HepG2 (cell line): ENCODE results near the gene CRAT. TPM values are rescaled to one million over a fixed set of nuclear protein-coding genes. Genes with fewer than 3 reads are reported as not detected.

Experiments
- ELF1 ChIP-seq: sonication (generic); formaldehyde crosslinking; IDR thresholded peaks from 2 replicates; pipeline ENCODE4 v1.4.0; 2020; ENCODE audit warnings: missing genetic modification reagents
- GATAD2A ChIP-seq: IDR thresholded peaks from 2 replicates; pipeline ENCODE4 v1.6.1; 2016
- GTF3A ChIP-seq: sonication (generic); formaldehyde crosslinking; conservative IDR thresholded peaks from 2 replicates; pipeline ENCODE4 v1.4.0; 2020; ENCODE audit warnings: mild to moderate bottlenecking, missing genetic modification reagents
- HOXA5 ChIP-seq: sonication (generic); formaldehyde crosslinking; IDR thresholded peaks from 2 replicates; pipeline ENCODE4 v1.4.0; 2020; ENCODE audit warnings: missing genetic modification reagents
- NCOA5 ChIP-seq: sonication (generic); formaldehyde crosslinking; IDR thresholded peaks from 2 replicates; pipeline ENCODE4 v1.4.0; 2020; ENCODE audit warnings: missing genetic modification reagents
- PCBP2 ChIP-seq: fragments of 200-400 bp; formaldehyde crosslinking; optimal IDR thresholded peaks from 2 replicates; pipeline ENCODE3; 2018; ENCODE audit warnings: low read length, low read depth; ENCODE audit not compliant: poor library complexity, severe bottlenecking
- PHF21A ChIP-seq: sonication (generic); formaldehyde crosslinking; IDR thresholded peaks from 2 replicates; pipeline ENCODE4 v1.5.0; 2020; ENCODE audit warnings: mild to moderate bottlenecking, missing genetic modification reagents
- POLR2AphosphoS5 ChIP-seq: IDR thresholded peaks from 2 replicates; pipeline ENCODE4 v1.6.1; 2012; ENCODE audit warnings: low read depth, low read length
- SNAPC2 ChIP-seq: sonication (generic); formaldehyde crosslinking; IDR thresholded peaks from 2 replicates; pipeline ENCODE4 v1.8.1; 2022; ENCODE audit warnings: mild to moderate bottlenecking, missing genetic modification reagents
- SRY ChIP-seq: sonication (generic); formaldehyde crosslinking; IDR thresholded peaks from 2 replicates; pipeline ENCODE4 v1.8.0; 2022; ENCODE audit warnings: mild to moderate bottlenecking, missing genetic modification reagents
- ZNF101 ChIP-seq: sonication (generic); formaldehyde crosslinking; IDR thresholded peaks from 2 replicates; pipeline ENCODE4 v1.4.0; 2020; ENCODE audit warnings: mild to moderate bottlenecking, low read depth, missing genetic modification reagents, borderline replicate concordance
- ZNF160 ChIP-seq: sonication (generic); formaldehyde crosslinking; IDR thresholded peaks from 2 replicates; pipeline ENCODE4 v1.8.0; 2022; ENCODE audit warnings: mild to moderate bottlenecking, inconsistent platforms, missing genetic modification reagents
- ZNF33A ChIP-seq: sonication (generic); formaldehyde crosslinking; IDR thresholded peaks from 2 replicates; pipeline ENCODE4 v1.5.1; 2020; ENCODE audit warnings: missing genetic modification reagents, mild to moderate bottlenecking, moderate library complexity, borderline replicate concordance
- ZNF34 ChIP-seq: sonication (generic); formaldehyde crosslinking; IDR thresholded peaks from 2 replicates; pipeline ENCODE4 v1.4.0; 2020; ENCODE audit warnings: mild to moderate bottlenecking, missing genetic modification reagents, borderline replicate concordance
- ZNF563 ChIP-seq: sonication (generic); formaldehyde crosslinking; IDR thresholded peaks from 2 replicates; pipeline ENCODE4 v1.8.0; 2022; ENCODE audit warnings: mild to moderate bottlenecking, moderate library complexity, missing genetic modification reagents
- ZNF678 ChIP-seq: sonication (generic); formaldehyde crosslinking; IDR thresholded peaks from 2 replicates; pipeline ENCODE4 v1.4.0; 2020; ENCODE audit warnings: mild to moderate bottlenecking, missing genetic modification reagents
- ZNF768 ChIP-seq: sonication (generic); formaldehyde crosslinking; IDR thresholded peaks from 2 replicates; pipeline ENCODE4 v1.4.0; 2020; ENCODE audit warnings: missing genetic modification reagents
- ZNF775 ChIP-seq: sonication (generic); formaldehyde crosslinking; IDR thresholded peaks from 2 replicates; pipeline ENCODE4 v1.4.0; 2020; ENCODE audit warnings: missing genetic modification reagents, mild to moderate bottlenecking, moderate library complexity, borderline replicate concordance
- polyA plus RNA-seq, 8 experiments: library from polyadenylated mRNA; depleted of rRNA in 3 of 8; stranded (reverse) in 7 of 8; unstranded in 1 of 8; fragments of >200 nt; fragmentation: Illumina TruSeq in 4 of 8; extraction: Trizol in 4 of 8; gene quantifications; 2 replicates each; pipeline versions ENCODE4 v1.2.1 to v1.2.3, GENCODE V29; 2011 to 2016; ENCODE audit warnings: low read depth in 4 of 8, missing spikeins in 1 of 8, mixed read lengths in 1 of 8; ENCODE audit not compliant: insufficient read depth in 1 of 8
- total RNA-seq, 5 experiments: library from RNA; depleted of rRNA; stranded (reverse); fragments of >200 nt; fragmentation: Illumina TruSeq; extraction: Trizol; gene quantifications; 2 replicates each; pipeline ENCODE4 v1.2.3, GENCODE V29; 2016; ENCODE audit warnings: low read depth in 1 of 5

The CRAT gene
- total and polyA plus RNA-seq, 2 of the 13 experiments (the other 11 are each of a cell fraction or from before 2014, with no cell fraction given) = 26.1 to 26.6 TPM

GRCh38 chr9:129139233-129139992, 28.8 kb upstream of the CRAT start (continued):
- TF ChIP-seq ZNF563 (CRISPR knock-in tag) (peak; percentile 49; the same call in 1 of the 2 replicates), POLR2AphosphoS5 (no peak), HOXA5 (CRISPR knock-in tag) (no peak), GATAD2A (CRISPR knock-in tag) (no peak; the same call in 1 of the 2 replicates), ZNF160 (no peak), ELF1 (no peak), PHF21A (CRISPR knock-in tag) (peak; percentile 63; the same call in 1 of the 2 replicates), ZNF101 (CRISPR knock-in tag) (no peak), PCBP2 (no peak), NCOA5 (no peak), ZNF768 (CRISPR knock-in tag) (peak; percentile 16; the same call in 1 of the 2 replicates), ZNF33A (CRISPR knock-in tag) (no peak), SRY (CRISPR knock-in tag) (0 out of 2 replicates have a peak, but pooled peaks have one; percentile 42), ZNF775 (CRISPR knock-in tag) (no peak), GTF3A (CRISPR knock-in tag) (no peak), SNAPC2 (CRISPR knock-in tag) (no peak), ZNF34 (no peak), ZNF678 (CRISPR knock-in tag) (0 out of 2 replicates have a peak, but pooled peaks have one; percentile 27)
